22Rv1 (cell line): ENCODE results near the gene CEP295NL.
"Not testable (repeated sequence)": the region's sequence is repeated elsewhere in the genome, so short reads cannot be mapped to it uniquely, and the experiment has no call there.

Source experiments
- CTCF ChIP-seq: fragments of 450-650 bp; IDR thresholded peaks from 2 replicates; pipeline ENCODE4 v1.5.1; 2017; ENCODE audit warnings: mild to moderate bottlenecking
- ZFX ChIP-seq: fragments of 450-650 bp; IDR thresholded peaks from 2 replicates; pipeline ENCODE4 v1.6.1; 2017; ENCODE audit warnings: antibody characterized with exemption, borderline replicate concordance

GRCh38 chr17:78911543-78911942, 8.5 kb upstream of the CEP295NL start:
- not testable (repeated sequence) for TF ChIP-seq CTCF, ZFX
